22Rv1 (cell line): ENCODE data around the gene CABLES2.

Source experiments
- CTCF ChIP-seq: fragments of 450-650 bp; IDR thresholded peaks from 2 replicates; pipeline ENCODE4 v1.5.1; 2017; ENCODE audit warnings: mild to moderate bottlenecking
- ZFX ChIP-seq: fragments of 450-650 bp; IDR thresholded peaks from 2 replicates; pipeline ENCODE4 v1.6.1; 2017; ENCODE audit warnings: antibody characterized with exemption, borderline replicate concordance

DNA sequence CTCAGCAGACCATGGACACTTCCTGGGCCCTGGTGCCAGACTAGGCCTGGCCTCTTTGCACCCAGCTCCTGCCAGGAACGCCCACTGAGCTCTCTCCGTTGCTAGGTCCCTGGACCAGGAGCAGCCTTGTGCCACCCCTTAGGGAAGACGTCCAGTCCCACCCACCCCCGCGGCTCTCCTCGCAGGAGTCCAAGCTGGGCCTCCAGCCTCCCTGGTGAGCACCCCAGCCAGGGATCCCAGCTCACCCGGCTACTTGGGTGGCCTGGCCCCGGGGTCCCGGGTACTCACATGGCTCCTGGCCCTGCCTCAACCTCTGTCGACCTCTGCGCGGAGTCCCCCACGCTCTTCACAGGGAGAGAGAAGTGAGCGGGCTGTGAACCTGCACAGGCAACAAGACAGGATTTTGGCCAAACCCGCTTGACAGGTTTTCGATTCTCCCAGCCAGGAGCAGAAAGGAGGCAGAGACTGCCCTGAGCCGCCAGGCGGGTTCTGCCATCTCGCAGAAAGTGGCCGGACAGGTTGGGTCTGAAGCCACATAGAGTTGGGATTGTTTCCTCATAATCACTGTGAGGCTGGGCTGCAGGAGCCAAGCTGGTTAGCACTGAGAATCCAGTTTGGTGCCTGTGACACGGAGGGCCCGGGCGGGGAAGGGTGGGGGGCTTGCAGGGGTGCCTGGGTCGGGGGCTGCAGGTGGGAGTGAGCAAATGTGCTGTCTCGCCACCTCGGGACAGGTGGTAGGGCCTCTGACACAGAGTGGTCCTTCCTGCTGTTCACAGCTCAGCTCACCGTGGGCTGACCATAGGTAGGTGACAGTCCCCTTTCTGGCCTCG lies 20.3 kb upstream of the CABLES2 start, which contains the start of gene RBBP8NL:
- TF ChIP-seq CTCF (0 out of 2 replicates have a peak, but pooled peaks have one; percentile 10), ZFX (no peak)
